GM12873 (cell line): ENCODE data around the gene TTC21A.

Experiments
- TF ChIP-seq, protein P1 (sequence below): IDR thresholded peaks from 2 replicates; pipeline ENCODE4 v1.5.1; 2012; ENCODE audit warnings: low read depth, mild to moderate bottlenecking, moderate library complexity, low read length, control low read depth; ENCODE audit not compliant: insufficient read depth; ENCODE audit errors: missing control alignments

Gene TTC21A

DNA sequence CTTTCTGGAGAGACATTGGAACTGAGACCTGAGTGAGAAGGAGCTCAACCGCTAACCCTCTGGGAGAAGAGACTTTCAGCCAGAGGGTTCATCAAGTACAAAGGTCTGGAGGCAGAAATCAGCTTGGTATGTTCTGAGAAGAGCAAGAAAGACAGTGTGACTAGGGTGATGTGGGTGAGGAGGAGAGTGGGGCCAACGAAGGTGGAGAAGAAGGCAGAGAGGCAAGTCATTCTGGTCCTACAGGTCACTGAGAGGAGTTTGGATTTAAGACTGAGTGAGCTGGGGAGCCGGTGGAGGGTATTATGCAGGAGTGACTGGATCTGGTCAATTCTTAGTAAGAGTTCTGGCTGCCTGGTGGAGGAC, 72.7 kb downstream of the TTC21A start:
- TF ChIP-seq, protein P1, sequence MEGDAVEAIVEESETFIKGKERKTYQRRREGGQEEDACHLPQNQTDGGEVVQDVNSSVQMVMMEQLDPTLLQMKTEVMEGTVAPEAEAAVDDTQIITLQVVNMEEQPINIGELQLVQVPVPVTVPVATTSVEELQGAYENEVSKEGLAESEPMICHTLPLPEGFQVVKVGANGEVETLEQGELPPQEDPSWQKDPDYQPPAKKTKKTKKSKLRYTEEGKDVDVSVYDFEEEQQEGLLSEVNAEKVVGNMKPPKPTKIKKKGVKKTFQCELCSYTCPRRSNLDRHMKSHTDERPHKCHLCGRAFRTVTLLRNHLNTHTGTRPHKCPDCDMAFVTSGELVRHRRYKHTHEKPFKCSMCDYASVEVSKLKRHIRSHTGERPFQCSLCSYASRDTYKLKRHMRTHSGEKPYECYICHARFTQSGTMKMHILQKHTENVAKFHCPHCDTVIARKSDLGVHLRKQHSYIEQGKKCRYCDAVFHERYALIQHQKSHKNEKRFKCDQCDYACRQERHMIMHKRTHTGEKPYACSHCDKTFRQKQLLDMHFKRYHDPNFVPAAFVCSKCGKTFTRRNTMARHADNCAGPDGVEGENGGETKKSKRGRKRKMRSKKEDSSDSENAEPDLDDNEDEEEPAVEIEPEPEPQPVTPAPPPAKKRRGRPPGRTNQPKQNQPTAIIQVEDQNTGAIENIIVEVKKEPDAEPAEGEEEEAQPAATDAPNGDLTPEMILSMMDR: no peak

DNA sequence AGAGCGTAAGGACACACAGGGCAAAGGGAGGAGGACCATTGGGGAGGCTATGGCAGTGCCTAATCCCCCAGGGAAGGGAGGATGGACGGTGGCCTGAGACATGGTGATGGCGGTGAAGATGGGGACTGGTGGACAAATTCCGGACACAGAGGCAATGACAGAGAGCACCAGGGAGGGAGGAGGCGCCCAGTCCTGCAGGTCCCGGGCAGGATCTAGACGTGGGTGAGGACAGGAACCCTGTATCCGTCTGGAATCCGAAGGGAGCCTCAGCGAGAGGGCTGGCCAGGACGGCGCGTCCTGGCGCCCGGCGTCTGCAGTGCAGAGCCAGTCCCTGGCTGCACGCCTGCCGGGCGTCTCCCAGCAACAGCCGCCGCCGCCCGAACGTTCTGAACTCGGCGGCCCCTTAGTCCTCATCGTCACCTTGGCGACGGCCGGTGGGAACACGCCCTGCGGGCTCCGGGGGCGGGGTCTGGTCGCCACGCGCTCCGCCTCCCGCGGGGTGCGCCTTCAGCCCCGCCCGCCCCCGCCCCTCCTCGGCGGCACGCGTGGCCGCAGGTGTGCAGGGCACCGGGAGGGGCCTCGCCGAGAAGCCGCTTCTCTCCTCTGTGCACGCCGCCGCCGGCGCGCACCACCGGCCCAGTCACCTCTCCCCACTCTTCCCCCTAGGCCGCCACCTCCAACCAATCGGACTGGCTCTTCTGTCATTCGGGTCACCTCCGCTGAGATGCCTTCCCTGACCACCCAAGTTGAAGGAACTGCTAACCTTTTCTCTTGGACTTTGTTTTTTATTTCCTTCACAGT, 73.3 kb downstream of the TTC21A start:
- TF ChIP-seq, protein P1: no peak

DNA sequence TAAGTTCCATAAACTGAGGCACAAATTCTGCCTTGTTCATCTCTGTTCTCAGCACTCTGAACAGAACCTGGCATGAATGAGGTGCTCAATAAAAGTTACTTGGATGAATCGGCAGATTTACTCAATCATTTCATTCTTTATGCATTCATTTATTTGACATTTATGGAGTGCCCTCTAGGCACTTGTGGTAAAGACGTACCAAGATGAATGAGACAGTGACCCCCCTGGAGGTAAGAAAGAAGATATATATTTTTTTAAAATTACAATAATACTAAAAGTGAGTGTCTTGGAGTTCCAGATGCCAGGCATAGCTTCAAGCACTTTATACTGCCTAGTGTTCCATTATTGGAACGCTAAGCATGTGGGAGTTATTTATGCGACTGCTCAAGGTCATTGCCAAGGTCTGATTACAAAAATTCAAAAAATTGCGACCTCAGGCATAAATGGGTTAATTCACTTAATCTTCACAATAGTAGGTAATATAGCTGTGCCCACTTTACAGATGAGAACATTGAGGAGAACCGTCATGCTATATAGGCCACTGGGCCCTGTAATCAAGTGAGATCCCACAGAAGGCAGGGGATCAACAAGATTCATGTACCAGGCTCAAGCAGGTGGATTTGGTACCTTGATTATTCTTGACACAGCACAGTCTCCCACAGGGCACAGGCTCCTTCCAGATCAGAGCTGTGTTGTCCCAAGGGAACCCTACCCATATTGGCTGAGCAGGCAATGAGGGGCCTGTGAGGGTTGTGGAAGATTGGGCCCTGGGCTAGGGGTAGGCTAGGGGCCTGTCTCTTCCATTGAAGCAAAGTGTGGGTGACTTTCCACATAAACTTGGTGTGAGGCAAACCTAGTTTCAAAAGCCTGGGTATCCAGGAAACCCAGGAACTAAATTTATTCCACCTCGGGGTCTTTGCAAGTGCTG, 74.2 kb downstream of the TTC21A start:
- TF ChIP-seq, protein P1: no peak

DNA sequence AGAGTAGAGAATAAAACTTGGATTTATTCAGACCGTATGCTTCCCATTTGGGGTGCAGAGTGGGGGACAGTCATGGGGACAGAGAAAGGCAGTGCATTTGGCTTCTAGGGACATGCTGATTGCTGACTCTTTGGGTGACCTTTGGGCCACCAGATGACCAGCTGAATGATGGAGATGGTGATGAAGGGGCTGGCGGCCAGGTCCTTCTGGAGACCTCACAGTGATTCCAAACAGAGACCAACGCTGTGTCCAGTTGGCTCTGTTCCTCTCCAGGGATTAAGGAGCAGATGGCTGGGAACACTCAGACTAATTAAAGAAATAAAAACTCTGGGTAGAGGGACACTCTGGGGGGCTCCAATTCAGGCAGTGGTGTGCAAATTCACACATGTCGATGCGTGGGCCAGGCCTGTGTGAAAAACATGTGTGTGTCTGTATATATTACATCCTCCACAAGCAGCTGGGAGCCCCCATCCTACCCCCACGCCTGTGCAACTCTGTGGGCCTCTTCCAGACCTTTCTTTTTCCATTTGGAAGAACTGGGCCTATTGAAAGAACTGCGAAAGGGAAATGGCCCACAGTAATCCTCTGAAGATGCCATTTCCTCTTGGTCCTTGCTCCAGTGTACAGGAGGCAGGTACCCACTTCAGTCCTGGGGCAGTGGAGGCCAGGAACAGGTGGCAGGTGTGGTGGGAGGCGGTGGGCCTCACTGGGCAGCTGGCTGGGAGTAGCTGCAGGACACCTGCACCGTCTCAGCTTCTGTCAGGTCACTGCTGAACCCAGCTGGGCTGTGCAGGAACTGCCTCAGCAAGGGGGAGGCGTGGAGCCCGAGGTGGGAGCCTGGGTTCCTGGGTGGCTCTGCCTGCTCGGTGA, 76.0 kb downstream of the TTC21A start:
- TF ChIP-seq, protein P1: no peak

DNA sequence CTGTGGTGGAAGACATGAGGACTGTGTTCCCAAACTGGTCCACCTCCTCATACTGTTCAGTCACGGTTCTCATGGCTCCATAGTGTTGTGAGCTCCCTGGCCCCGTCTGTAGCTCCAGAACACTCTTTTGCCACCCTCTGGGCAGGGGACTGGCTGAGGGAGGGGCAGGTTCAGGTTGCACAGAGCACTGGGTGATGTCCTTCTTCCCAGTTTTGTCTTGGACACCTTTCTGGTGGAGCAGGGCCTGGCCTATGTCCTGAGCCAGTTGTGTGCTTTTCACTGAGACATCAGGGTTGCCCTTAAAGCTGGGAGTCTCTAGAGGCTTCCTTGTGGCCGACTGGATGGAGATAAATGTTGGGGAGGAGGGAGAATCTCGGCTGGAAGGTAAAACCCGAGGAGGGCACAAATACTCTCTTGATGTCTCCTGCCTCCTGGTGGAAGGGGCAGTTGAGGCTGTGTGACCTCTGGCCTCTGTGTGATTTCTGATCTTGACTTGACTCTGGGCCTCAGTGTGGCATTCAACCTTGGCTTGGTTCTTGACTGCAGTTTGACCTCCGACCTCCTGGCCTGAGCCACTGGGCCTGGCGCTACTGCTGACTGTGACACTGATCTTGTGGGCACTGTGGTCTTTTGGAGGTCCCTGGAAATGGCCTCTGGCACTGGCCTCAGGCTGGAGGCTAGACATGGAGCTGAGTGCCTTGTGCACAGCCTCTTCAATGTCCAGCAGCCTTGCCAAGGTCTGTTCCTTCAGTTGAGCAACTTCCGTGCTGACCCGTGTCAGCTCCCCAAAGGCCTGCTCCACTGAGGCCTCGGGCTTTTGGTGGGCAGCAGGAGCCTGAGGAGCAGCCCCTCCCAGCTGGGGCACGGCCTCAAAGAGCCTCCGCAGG, 76.8 kb downstream of the TTC21A start:
- TF ChIP-seq, protein P1: no peak

DNA sequence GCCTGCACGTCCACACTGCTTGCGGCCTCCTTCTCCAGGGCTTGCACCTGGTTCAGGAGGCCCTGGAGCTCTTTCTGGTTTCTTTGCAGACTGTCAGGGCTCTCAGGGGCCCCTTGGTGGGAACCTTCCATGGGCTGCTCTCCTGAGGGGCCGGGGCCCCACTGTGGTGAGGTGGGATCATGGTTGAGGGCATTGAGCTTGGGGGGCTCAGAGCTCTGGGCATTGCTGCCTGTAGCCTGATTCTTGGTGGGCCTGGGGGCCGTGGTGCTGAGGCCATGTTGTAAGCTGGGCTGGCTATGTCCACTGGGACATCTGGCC, 77.4 kb downstream of the TTC21A start:
- TF ChIP-seq, protein P1: no peak
